ENCODE measurements around the gene FBXO31.

FBXO31 gene

DNA sequence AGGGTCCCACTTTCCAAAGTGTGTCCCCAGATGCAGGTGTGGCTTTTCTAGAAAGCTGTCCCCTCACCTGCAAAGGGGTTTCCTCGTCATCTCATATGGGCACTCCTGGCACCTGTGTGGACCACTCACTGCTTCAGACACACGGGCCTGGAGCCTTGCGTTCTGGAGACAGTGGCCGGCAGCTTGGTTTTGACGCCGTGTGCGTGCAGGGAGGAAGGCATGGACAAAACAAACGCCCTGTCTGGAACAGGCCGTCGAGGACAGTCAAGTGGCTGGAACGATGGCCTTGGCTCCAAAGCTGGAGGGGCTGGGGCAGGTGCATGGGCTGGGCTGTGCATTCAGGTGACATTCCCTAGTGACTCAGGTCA is 53.3 kb downstream of the FBXO31 start:
- DNase-seq (ENCODE audit: low read depth), result no peak
- TF ChIP-seq, protein P1, sequence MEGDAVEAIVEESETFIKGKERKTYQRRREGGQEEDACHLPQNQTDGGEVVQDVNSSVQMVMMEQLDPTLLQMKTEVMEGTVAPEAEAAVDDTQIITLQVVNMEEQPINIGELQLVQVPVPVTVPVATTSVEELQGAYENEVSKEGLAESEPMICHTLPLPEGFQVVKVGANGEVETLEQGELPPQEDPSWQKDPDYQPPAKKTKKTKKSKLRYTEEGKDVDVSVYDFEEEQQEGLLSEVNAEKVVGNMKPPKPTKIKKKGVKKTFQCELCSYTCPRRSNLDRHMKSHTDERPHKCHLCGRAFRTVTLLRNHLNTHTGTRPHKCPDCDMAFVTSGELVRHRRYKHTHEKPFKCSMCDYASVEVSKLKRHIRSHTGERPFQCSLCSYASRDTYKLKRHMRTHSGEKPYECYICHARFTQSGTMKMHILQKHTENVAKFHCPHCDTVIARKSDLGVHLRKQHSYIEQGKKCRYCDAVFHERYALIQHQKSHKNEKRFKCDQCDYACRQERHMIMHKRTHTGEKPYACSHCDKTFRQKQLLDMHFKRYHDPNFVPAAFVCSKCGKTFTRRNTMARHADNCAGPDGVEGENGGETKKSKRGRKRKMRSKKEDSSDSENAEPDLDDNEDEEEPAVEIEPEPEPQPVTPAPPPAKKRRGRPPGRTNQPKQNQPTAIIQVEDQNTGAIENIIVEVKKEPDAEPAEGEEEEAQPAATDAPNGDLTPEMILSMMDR (IDR thresholded peaks at IDR 0.05; ENCODE audit: low read depth, low read length, missing control alignments), result no peak
- H3K4me3 ChIP-seq (ENCODE audit: low read depth, low read length), result no peak overlapping the region

DNA sequence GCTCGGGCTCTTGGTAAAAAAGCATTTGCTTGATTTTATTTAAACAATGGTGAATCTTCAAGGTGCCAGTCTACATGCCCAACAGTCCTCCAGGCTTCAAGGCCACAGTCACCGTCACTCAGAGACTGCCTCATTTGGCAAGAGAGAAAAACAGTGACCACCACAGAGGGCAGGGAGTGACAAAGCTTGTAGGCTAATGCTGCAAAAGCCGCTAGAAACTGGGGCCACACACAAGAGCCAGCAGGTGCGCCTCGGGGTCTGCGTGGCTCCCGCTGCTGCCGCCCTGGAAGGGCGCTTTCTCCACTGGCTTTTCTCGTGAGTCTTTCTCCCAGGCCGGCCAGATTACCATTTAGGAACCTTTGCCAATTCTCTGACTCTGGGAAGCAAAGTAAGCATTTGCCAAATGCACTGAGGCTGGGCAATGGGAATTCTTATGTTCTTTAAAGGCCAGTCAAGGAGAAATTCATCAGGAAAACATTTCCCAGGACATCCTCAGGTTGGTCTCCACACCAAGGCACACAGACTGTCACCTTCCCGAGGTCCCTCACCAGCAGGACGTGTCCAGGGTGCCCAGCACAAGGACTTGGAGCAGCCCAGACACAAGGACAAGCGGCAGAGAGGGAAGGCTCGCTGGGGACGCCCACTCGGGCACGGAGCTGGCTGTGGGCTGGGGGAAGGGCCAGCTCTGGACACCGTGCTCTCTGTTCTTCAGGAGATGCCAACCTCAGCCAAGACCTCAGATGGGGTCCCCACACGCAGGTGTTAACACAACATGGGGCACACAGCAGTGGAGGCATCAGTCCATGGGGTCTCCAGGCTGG is 53.9 kb downstream of the FBXO31 start:
- no peak overlapping the region for H3K4me3 ChIP-seq (ENCODE audit: low read depth, low read length)
- TF ChIP-seq, protein P1 (IDR thresholded peaks at IDR 0.05; ENCODE audit: low read depth, low read length, missing control alignments), result no peak
- DNase-seq (ENCODE audit: low read depth), result no peak

GRCh38 chr16:87328846-87329245 is 54.7 kb downstream of the FBXO31 start:
- no peak for DNase-seq (ENCODE audit: low read depth)
- no peak overlapping the region for H3K4me3 ChIP-seq (ENCODE audit: low read depth, low read length)
- TF ChIP-seq, protein P1 (IDR thresholded peaks at IDR 0.05; ENCODE audit: low read depth, low read length, missing control alignments), result no peak

DNA sequence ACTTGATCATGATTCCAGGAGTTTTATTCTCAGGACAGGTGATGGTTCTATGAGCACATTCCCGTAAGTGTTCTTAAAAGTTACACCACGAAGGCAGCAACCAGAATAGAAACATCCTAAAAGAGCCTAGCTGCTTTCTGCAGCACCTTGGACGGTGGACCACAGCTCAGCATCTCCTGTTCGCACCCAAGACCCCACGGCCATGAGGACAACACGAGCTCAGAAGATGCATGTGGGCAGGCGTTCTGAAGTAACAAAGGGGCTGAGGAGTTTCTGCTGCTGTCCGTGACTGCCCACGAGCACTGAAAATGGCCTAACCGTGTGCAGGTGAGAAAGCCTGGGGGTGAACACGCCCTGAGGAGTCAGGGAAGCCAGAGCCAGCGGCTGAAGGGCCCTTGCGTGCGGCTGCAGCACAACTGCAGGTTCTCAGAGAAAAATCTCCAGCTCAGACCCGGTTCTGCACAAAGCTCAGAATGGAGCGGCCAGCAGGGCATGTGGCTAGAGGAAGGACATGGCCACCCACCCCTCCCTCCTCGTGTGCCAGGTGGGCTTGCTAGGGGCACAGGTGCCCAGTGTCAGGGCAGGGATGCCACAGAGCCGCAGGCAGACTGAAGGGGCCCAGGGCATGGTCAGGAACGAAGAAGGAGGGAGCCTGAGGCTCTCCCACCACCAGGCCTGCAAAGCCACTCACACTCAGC is 55.6 kb downstream of the FBXO31 start:
- no peak for DNase-seq (ENCODE audit: low read depth)
- H3K4me3 ChIP-seq (ENCODE audit: low read depth, low read length), result no peak overlapping the region
- TF ChIP-seq, protein P1 (IDR thresholded peaks at IDR 0.05; ENCODE audit: low read depth, low read length, missing control alignments), result no peak

GRCh38 chr16:87326151-87326571 is 57.4 kb downstream of the FBXO31 start:
- H3K4me3 ChIP-seq (ENCODE audit: low read depth, low read length), result no peak overlapping the region
- no peak for DNase-seq (ENCODE audit: low read depth)
- TF ChIP-seq, protein P1 (IDR thresholded peaks at IDR 0.05; ENCODE audit: low read depth, low read length, missing control alignments), result no peak

GRCh38 chr16:87325423-87325858 is 58.1 kb downstream of the FBXO31 start:
- TF ChIP-seq, protein P1 (IDR thresholded peaks at IDR 0.05; ENCODE audit: low read depth, low read length, missing control alignments), result no peak
- DNase-seq (ENCODE audit: low read depth), result no peak
- H3K4me3 ChIP-seq (ENCODE audit: low read depth, low read length), result no peak overlapping the region

Data from GM12864 (cell line).